Measurements from ENCODE around the gene TBR1.

GRCh38 chr2:161400076-161400475 lies 16.0 kb upstream of the TBR1 start:
- no peak for TF ChIP-seq MYC (IDR thresholded peaks at IDR 0.05; ENCODE audit: insufficient read depth, insufficient read length, insufficient replicate concordance, low read length, severe bottlenecking)
- no peak for TF ChIP-seq CREB1 (IDR thresholded peaks at IDR 0.05; ENCODE audit: low read depth)
- no peak for TF ChIP-seq PAX8 (IDR thresholded peaks at IDR 0.05)
- no peak for TF ChIP-seq FOXM1 (IDR thresholded peaks at IDR 0.05; ENCODE audit: low read depth, low read length)
- TF ChIP-seq SIN3A (IDR thresholded peaks at IDR 0.05; ENCODE audit: low read depth, low read length) = no peak
- TF ChIP-seq WRNIP1 (IDR thresholded peaks at IDR 0.05; ENCODE audit: borderline replicate concordance, low read depth, low read length) = no peak
- TF ChIP-seq ZBTB4 (CRISPR knock-in tag; IDR thresholded peaks at IDR 0.05) = no peak
- TF ChIP-seq JUND (IDR thresholded peaks at IDR 0.05; ENCODE audit: low read depth, low read length) = no peak
- TF ChIP-seq POLR2AphosphoS2 (IDR thresholded peaks at IDR 0.05; ENCODE audit: low read depth, low read length) = no peak
- no peak for TF ChIP-seq ATF2 (IDR thresholded peaks at IDR 0.05; ENCODE audit: low read length)
- TF ChIP-seq CTCF (IDR thresholded peaks at IDR 0.05 in 2 of 3, conservative IDR thresholded peaks at IDR 0.05 in 1 of 3; ENCODE audit: control insufficient read depth in 2 of 3, extremely low read depth in 1 of 3, insufficient read depth in 1 of 3, low read depth in 3 of 3, low read length in 3 of 3) = no peak
- no peak for TF ChIP-seq RAD21 (IDR thresholded peaks at IDR 0.05; ENCODE audit: insufficient read depth, low read depth, low read length)
- no peak for TF ChIP-seq EZH2 (IDR thresholded peaks at IDR 0.05; ENCODE audit: borderline replicate concordance, control insufficient read depth, low read depth, low read length)
- TF ChIP-seq ZNF274 (IDR thresholded peaks at IDR 0.05; ENCODE audit: insufficient read depth, insufficient read length) = no peak

All from GM12878 (cell line).